Thoracic aorta (tissue), 2 donors: ENCODE measurements around the gene ZNF226. TPM values are rescaled to one million over a fixed set of nuclear protein-coding genes. Genes with fewer than 3 reads are reported as not detected.
"Not testable (repeated sequence)": the region's sequence is repeated elsewhere in the genome, so short reads cannot be mapped to it uniquely, and the experiment has no call there.

Experiments
- ATAC-seq: fragments of 150-250 bp; one replicate; pipeline ENCODE4 v1.8.0; 2017; ENCODE audit warnings: low read depth; ENCODE audit not compliant: insufficient number of reproducible peaks, low FRiP score
- DNase-seq: peaks from one replicate; pipeline ENCODE4 v3.0.0-alpha.2; 2020; ENCODE audit warnings: low spot score
- H3K27ac ChIP-seq, 2 donors: fragments of 200-600 bp; sonication (generic); 1 replicate in 1 of 2; 2 replicates in 1 of 2; pipeline ENCODE4 v1.5.1; 2016; ENCODE audit warnings: mild to moderate bottlenecking in 2 of 2, moderate library complexity in 2 of 2
- H3K27me3 ChIP-seq: fragments of 200-600 bp; sonication (generic); replicated peaks from 2 replicates; pipeline ENCODE4 v1.6.0; 2016; ENCODE audit warnings: mild to moderate bottlenecking; ENCODE audit not compliant: insufficient read depth
- H3K36me3 ChIP-seq: fragments of 200-600 bp; sonication (generic); one replicate; pipeline ENCODE4 v1.5.1; 2016
- H3K4me1 ChIP-seq, 2 donors: fragments of 200-600 bp; sonication (generic); 1 replicate in 1 of 2; 2 replicates in 1 of 2; pipeline versions ENCODE4 v1.5.1 to v1.6.0; 2016; ENCODE audit warnings: low read depth in 2 of 2, mild to moderate bottlenecking in 1 of 2; ENCODE audit not compliant: control insufficient read depth in 1 of 2
- H3K4me3 ChIP-seq: fragments of 200-600 bp; sonication (generic); 2 replicates; pipeline ENCODE4 v1.5.1; 2016; ENCODE audit warnings: mild to moderate bottlenecking
- H3K9me3 ChIP-seq: fragments of 200-600 bp; sonication (generic); 2 replicates; pipeline ENCODE4 v1.5.1; 2016
- total RNA-seq, 2 donors: library from RNA; depleted of rRNA; stranded (reverse); fragments of >200 nt; gene quantifications; one replicate each; pipeline versions ENCODE4 v1.1.0 to v1.2.3, GENCODE V29; 2016
- TF ChIP-seq, protein P1 (sequence below): fragments of 200-600 bp; sonication (generic); IDR thresholded peaks from one replicate; pipeline ENCODE4 v1.5.1; 2019; ENCODE audit warnings: antibody characterized with exemption

The ZNF226 gene
- total RNA-seq = 10 to 100 TPM in 1 of 2 donors, 1 to 10 TPM in 1; 9.7 to 14.6 TPM

DNA sequence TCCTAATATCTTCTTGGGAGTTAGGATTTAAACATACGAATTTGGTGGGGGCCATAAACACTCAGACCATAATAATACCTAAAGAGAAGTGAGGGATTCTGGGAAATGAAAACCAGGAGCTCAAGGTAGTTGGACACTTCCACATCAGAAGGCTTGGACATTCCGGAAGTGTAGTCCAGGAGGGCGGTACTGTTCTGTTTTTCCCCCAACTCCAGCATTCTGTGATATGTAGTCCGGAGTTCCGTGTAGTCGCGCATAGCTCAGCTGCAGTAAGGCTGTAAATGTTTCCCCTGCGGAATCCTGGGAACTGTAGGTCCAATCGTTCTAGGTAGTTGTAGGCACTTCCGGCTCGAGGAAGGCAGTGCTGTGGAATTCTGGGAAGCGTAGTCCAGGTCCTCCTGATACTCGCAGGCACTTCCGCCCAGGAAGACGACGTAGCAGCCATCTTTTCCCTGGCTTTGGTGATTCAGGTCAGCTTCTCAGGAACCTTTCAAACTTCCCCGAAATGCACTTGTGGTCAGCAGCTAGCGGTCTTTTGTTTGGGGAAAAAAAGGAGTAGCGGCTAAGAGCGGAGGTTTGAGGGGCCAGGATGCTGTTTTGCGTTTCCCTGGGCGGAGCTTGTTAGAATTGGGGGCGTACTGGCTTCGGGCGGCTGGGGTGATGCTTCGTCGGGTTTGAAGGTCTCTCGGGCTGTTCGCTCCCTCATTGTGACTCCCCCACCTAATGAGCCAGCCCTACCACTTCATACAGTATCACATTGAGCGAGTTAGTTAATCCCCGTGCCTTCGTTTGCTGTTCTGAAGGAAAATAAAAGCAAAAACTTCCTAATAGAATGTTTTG, at the start of gene ZNF226:
TSS of gene ZNF226 (plus strand) at position 428 of the 840 bp plus-strand sequence. CDS start 4,981 bp downstream, outside the sequence.
- peak within 1 kb of the TSS; percentile 96 for H3K4me3 ChIP-seq
- H3K36me3 ChIP-seq = peaks cover 22% of the 10 kb centered on the region
- H3K4me1 ChIP-seq = peaks cover 10 to 15% of the 10 kb centered on the region in 2 donors
- TF ChIP-seq, protein P1, sequence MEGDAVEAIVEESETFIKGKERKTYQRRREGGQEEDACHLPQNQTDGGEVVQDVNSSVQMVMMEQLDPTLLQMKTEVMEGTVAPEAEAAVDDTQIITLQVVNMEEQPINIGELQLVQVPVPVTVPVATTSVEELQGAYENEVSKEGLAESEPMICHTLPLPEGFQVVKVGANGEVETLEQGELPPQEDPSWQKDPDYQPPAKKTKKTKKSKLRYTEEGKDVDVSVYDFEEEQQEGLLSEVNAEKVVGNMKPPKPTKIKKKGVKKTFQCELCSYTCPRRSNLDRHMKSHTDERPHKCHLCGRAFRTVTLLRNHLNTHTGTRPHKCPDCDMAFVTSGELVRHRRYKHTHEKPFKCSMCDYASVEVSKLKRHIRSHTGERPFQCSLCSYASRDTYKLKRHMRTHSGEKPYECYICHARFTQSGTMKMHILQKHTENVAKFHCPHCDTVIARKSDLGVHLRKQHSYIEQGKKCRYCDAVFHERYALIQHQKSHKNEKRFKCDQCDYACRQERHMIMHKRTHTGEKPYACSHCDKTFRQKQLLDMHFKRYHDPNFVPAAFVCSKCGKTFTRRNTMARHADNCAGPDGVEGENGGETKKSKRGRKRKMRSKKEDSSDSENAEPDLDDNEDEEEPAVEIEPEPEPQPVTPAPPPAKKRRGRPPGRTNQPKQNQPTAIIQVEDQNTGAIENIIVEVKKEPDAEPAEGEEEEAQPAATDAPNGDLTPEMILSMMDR = no peak
- H3K9me3 ChIP-seq = peaks cover 38% of the 10 kb centered on the region
- ATAC-seq = peak; percentile 96
- peak; percentile 83 for DNase-seq
- H3K27ac ChIP-seq = peak within 1 kb of the TSS; percentile 88 to 93
- H3K27me3 ChIP-seq = no peaks in the 10 kb centered on the region

GRCh38 chr19:44121162-44121561, 43.7 kb upstream of the ZNF226 start:
- H3K9me3 ChIP-seq = peaks cover 29% of the 10 kb centered on the region
- not testable (repeated sequence) for DNase-seq, ATAC-seq, H3K4me1 ChIP-seq, H3K27ac ChIP-seq, H3K4me3 ChIP-seq, H3K27me3 ChIP-seq
- peaks cover 57% of the 10 kb centered on the region for H3K36me3 ChIP-seq

- no peaks in the 10 kb centered on the region for H3K4me1 ChIP-seq
- H3K9me3 ChIP-seq = peaks cover 88% of the 10 kb centered on the region
- H3K27me3 ChIP-seq = no peaks in the 10 kb centered on the region
- no peak overlapping the region for H3K27ac ChIP-seq
- ATAC-seq = no peak
- DNase-seq = no peak
- TF ChIP-seq, protein P1 = no peak
- peaks cover 50% of the 10 kb centered on the region for H3K36me3 ChIP-seq
- no peak overlapping the region for H3K4me3 ChIP-seq
Observed at GRCh38 chr19:44131955-44132354, 32.9 kb upstream of the ZNF226 start.

DNA sequence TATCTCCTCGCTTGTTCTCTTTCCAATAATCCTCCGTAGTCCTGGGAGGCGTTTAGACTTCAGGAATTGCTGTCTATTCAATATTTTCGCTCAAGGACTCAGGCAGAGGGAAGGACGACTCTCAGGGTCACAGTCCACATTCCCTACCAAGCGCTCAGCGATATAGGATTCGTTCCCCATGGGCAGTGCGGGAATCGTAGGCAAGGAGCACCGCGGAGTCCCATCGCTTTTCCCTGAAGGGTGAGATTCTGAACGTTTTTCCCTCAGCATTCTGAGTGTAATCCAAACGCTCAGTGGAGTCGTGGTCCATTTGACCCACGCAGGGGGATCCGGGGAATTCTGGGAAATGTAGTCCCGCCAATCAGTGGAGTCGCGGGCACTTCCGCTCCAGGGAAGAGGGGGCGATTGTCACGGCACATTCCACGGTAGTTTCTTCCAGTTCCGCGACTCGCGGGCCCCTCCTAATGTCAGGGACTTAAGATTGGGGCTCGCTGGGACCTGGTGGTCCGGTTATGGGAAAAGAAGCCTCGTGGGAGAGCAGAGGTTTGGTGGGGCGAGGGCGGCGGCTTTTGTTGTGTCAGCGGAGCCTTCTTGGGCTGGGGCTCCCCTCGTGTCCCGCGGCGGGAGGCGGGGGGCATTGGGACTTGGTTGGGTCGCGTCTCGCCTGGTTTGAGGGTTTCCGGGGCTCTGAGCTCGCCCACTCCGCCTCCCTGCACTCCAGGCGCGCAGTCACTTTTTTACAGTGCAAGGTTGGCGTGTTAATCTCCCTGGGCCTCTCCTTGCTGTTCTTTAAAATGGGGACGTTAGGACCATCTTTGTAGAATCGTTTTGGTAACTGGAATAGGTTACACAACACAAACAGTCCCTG, 23.5 kb upstream of the ZNF226 start, which contains the start of gene ZNF234:
TSS of gene ZNF234 (plus strand) at position 364 of the 868 bp plus-strand sequence. CDS start 3,079 bp downstream, outside the sequence.
- no peaks in the 10 kb centered on the region for H3K27me3 ChIP-seq
- H3K27ac ChIP-seq = peak within 1 kb of the TSS; percentile 26 to 74
- TF ChIP-seq, protein P1 = no peak
- no peak for ATAC-seq
- DNase-seq = peak; percentile 44
- peaks cover 22% of the 10 kb centered on the region for H3K36me3 ChIP-seq
- H3K4me1 ChIP-seq = peaks cover 9 to 17% of the 10 kb centered on the region in 2 donors
- H3K4me3 ChIP-seq = peak within 1 kb of the TSS; percentile 95
- H3K9me3 ChIP-seq = peaks cover 3% of the 10 kb centered on the region

GRCh38 chr19:44142059-44142433, 22.9 kb upstream of the ZNF226 start:
- no peaks in the 10 kb centered on the region for H3K9me3 ChIP-seq
- DNase-seq (no peak), ATAC-seq (no peak)
- H3K36me3 ChIP-seq = peaks cover 22% of the 10 kb centered on the region
- TF ChIP-seq, protein P1 = no peak
- peaks cover 9 to 17% of the 10 kb centered on the region in 2 donors for H3K4me1 ChIP-seq
- H3K27ac ChIP-seq = peak overlapping the region in 1 of 2 donors; percentile 74
- peak overlapping the region; percentile 95 for H3K4me3 ChIP-seq
- H3K27me3 ChIP-seq = no peaks in the 10 kb centered on the region
